H1 (cell line): ENCODE data around the gene EXOC2. TPM values are rescaled to one million over a fixed set of nuclear protein-coding genes. Genes with fewer than 3 reads are reported as not detected.

Experiments
- CTCF ChIA-PET: fragments of 300-600 bp; sonication (Branson Sonifier 250); formaldehyde crosslinking; loops from one replicate; lab custom pipeline; 2021; ENCODE audit not compliant: partially characterized antibody; lab: Charles Lee
- POLR2A ChIA-PET: fragments of 300-600 bp; sonication (Branson Sonifier 250); formaldehyde crosslinking; loops from one replicate; lab custom pipeline; 2021; ENCODE audit warnings: inconsistent platforms; ENCODE audit not compliant: partially characterized antibody; lab: Charles Lee
- DNase-seq, 2 experiments: peaks; one replicate each; pipeline versions ENCODE4 v3.0.0 to v3.0.0-alpha.2; 2010 to 2022; ENCODE audit warnings: low spot score in 2 of 2, low read depth in 1 of 2, mixed read lengths in 1 of 2
- FAIRE-seq: peaks from 2 replicates; lab custom pipeline; 2011; peaks lifted over from hg19 to GRCh38; lab: Jason Lieb, UNC
- H2AFZ ChIP-seq: 2 replicates; pipeline ENCODE4 v1.8.1; 2012; ENCODE audit warnings: low read length, inconsistent platforms
- H2AK5ac ChIP-seq: 2 replicates; pipeline ENCODE4 v1.6.1; 2013; ENCODE audit warnings: low read depth, low read length
- H2BK120ac ChIP-seq: replicated peaks from 2 replicates; pipeline ENCODE3; 2013; ENCODE audit warnings: low read depth, low read length, inconsistent platforms
- H2BK12ac ChIP-seq: 2 replicates; pipeline ENCODE4 v1.6.1; 2013; ENCODE audit warnings: low read depth, low read length
- H2BK15ac ChIP-seq: 2 replicates; pipeline ENCODE4 v1.6.1; 2013; ENCODE audit warnings: low read length
- H2BK20ac ChIP-seq: 2 replicates; pipeline ENCODE4 v1.6.1; 2013; ENCODE audit warnings: low read length
- H2BK5ac ChIP-seq: 2 replicates; pipeline ENCODE4 v1.6.1; 2013; ENCODE audit warnings: low read depth, low read length
- H3K14ac ChIP-seq: 2 replicates; pipeline ENCODE4 v1.6.1; 2013; ENCODE audit warnings: inconsistent platforms; ENCODE audit not compliant: insufficient read length
- H3K18ac ChIP-seq: 2 replicates; pipeline ENCODE4 v1.6.1; 2013; ENCODE audit warnings: low read length; ENCODE audit errors: extremely low read depth
- H3K23ac ChIP-seq: 2 replicates; pipeline ENCODE4 v1.6.1; 2013; ENCODE audit warnings: inconsistent platforms; ENCODE audit not compliant: insufficient read length
- H3K23me2 ChIP-seq: 2 replicates; pipeline ENCODE4 v1.6.1; 2013; ENCODE audit warnings: low read depth, low read length
- H3K27ac ChIP-seq: 2 replicates; pipeline ENCODE4 v1.6.1; 2011; ENCODE audit warnings: low read depth, low read length, inconsistent platforms
- H3K27me3 ChIP-seq, 4 experiments: replicated peaks in 1 of 4; 1 replicate in 1 of 4; 2 replicates in 3 of 4; pipeline versions ENCODE4 v1.6.1 to v1.8.1; 2011 to 2013; ENCODE audit warnings: low read length in 3 of 4, mild to moderate bottlenecking in 3 of 4, inconsistent platforms in 2 of 4, mixed read lengths in 2 of 4, moderate library complexity in 1 of 4; ENCODE audit not compliant: control insufficient read depth in 3 of 4, insufficient read depth in 3 of 4; ENCODE audit errors: extremely low read depth in 1 of 4
- H3K36me3 ChIP-seq, 4 experiments: 2 replicates each; pipeline versions ENCODE4 v1.6.1 to v1.8.1; 2011 to 2013; ENCODE audit warnings: mild to moderate bottlenecking in 4 of 4, low read length in 3 of 4, moderate library complexity in 2 of 4, control low read depth in 1 of 4, inconsistent platforms in 1 of 4; ENCODE audit not compliant: insufficient read depth in 4 of 4, control insufficient read depth in 2 of 4
- H3K4ac ChIP-seq: replicated peaks from 2 replicates; pipeline ENCODE3; 2013; ENCODE audit warnings: low read length, low read depth, mixed read lengths, inconsistent platforms; ENCODE audit not compliant: insufficient read length
- H3K4me1 ChIP-seq, 4 experiments: replicated peaks in 1 of 4; 1 replicate in 1 of 4; 2 replicates in 3 of 4; pipeline versions ENCODE4 v1.6.1 to v1.8.1; 2011 to 2013; ENCODE audit warnings: low read length in 3 of 4, inconsistent platforms in 2 of 4, mixed read lengths in 1 of 4; ENCODE audit not compliant: insufficient read depth in 4 of 4, control insufficient read depth in 3 of 4
- H3K4me2 ChIP-seq, 2 experiments: 2 replicates each; pipeline versions ENCODE4 v1.6.1 to v1.8.1; 2011 to 2013; ENCODE audit warnings: low read depth in 2 of 2, low read length in 2 of 2, control low read depth in 1 of 2, inconsistent platforms in 1 of 2, mild to moderate bottlenecking in 1 of 2; ENCODE audit not compliant: insufficient read depth in 1 of 2
- H3K4me3 ChIP-seq, 4 experiments: fragments of 200-600, 300-600 bp in 1 of 4; sonication (generic), shearing (Covaris generic), sonication (Bioruptor Twin) in 1 of 4; 2 replicates each; pipeline versions ENCODE4 v1.5.1 to v1.8.1; 2011 to 2016; ENCODE audit warnings: low read length in 4 of 4, low read depth in 3 of 4, control low read depth in 2 of 4, inconsistent platforms in 2 of 4, mild to moderate bottlenecking in 2 of 4, mixed read lengths in 1 of 4, moderate library complexity in 1 of 4; ENCODE audit not compliant: insufficient read depth in 2 of 4; ENCODE audit errors: extremely low read depth in 1 of 4
- H3K56ac ChIP-seq: replicated peaks from 2 replicates; pipeline ENCODE3; 2013; ENCODE audit warnings: low read depth, mild to moderate bottlenecking, mixed read lengths, low read length, inconsistent platforms; ENCODE audit not compliant: insufficient read length
- H3K79me1 ChIP-seq: 2 replicates; pipeline ENCODE4 v1.6.1; 2013; ENCODE audit warnings: low read depth, low read length, control low read depth
- H3K79me2 ChIP-seq, 2 experiments: 2 replicates each; pipeline versions ENCODE4 v1.6.1 to v1.8.1; 2012 to 2013; ENCODE audit warnings: low read length in 2 of 2, mild to moderate bottlenecking in 2 of 2, inconsistent platforms in 1 of 2; ENCODE audit not compliant: insufficient read depth in 2 of 2, control insufficient read depth in 1 of 2
- H3K9ac ChIP-seq, 4 experiments: replicated peaks in 1 of 4; 1 replicate in 1 of 4; 2 replicates in 3 of 4; pipeline versions ENCODE4 v1.6.1 to v1.8.1; 2011 to 2013; ENCODE audit warnings: low read depth in 3 of 4, low read length in 3 of 4, control low read depth in 2 of 4, mild to moderate bottlenecking in 2 of 4, moderate library complexity in 2 of 4, inconsistent platforms in 1 of 4; ENCODE audit errors: extremely low read depth in 1 of 4
- H3K9me3 ChIP-seq, 2 experiments: 2 replicates each; pipeline versions ENCODE4 v1.6.1 to v1.8.1; 2012 to 2013; ENCODE audit warnings: mild to moderate bottlenecking in 2 of 2, moderate library complexity in 2 of 2, control low read depth in 1 of 2, inconsistent platforms in 1 of 2, low read depth in 1 of 2, low read length in 1 of 2, mixed read lengths in 1 of 2; ENCODE audit not compliant: insufficient read depth in 2 of 2
- H4K20me1 ChIP-seq, 2 experiments: replicated peaks in 1 of 2; 2 replicates each; pipeline versions ENCODE3 to v1.8.1; 2011 to 2013; ENCODE audit warnings: inconsistent platforms in 2 of 2, low read length in 2 of 2, mild to moderate bottlenecking in 1 of 2; ENCODE audit not compliant: insufficient read depth in 2 of 2, control insufficient read depth in 1 of 2
- H4K5ac ChIP-seq: 2 replicates; pipeline ENCODE4 v1.6.1; 2013; ENCODE audit warnings: low read length, low read depth, mixed read lengths, inconsistent platforms; ENCODE audit not compliant: insufficient read length
- H4K8ac ChIP-seq: 2 replicates; pipeline ENCODE4 v1.8.0; 2013; ENCODE audit warnings: mild to moderate bottlenecking, moderate library complexity, low read length, inconsistent platforms; ENCODE audit not compliant: insufficient read depth; ENCODE audit errors: extremely low read depth
- H4K91ac ChIP-seq: replicated peaks from 2 replicates; pipeline ENCODE3; 2013; ENCODE audit warnings: low read length, mixed read lengths, inconsistent platforms; ENCODE audit not compliant: insufficient read length
- CBX5 ChIP-seq: fragments of 300-800, 300-1000 bp; sonication (generic); IDR thresholded peaks from 2 replicates; pipeline ENCODE4 v1.7.1; 2016; ENCODE audit warnings: antibody characterized with exemption, low read length, low read depth
- EGR1 ChIP-seq: IDR thresholded peaks from 2 replicates; pipeline ENCODE4 v1.6.1; 2011; ENCODE audit warnings: low read depth, low read length, borderline replicate concordance
- FOSL1 ChIP-seq: IDR thresholded peaks from 2 replicates; pipeline ENCODE4 v1.6.1; 2011; ENCODE audit warnings: mild to moderate bottlenecking, low read depth, low read length, moderate library complexity; ENCODE audit not compliant: insufficient read depth
- HDAC2 ChIP-seq, 2 experiments: fragments of 300-600 bp in 1 of 2; sonication (generic) in 1 of 2; IDR thresholded peaks; 2 replicates each; pipeline ENCODE4 v1.6.1; 2011 to 2012; ENCODE audit warnings: low read depth in 2 of 2, low read length in 2 of 2, mild to moderate bottlenecking in 2 of 2, moderate library complexity in 2 of 2, borderline replicate concordance in 1 of 2, inconsistent platforms in 1 of 2
- HDAC6 ChIP-seq: IDR thresholded peaks from one replicate; pipeline ENCODE4 v1.7.1; 2012; ENCODE audit warnings: low read depth, mild to moderate bottlenecking, inconsistent platforms, low read length, moderate library complexity
- KDM1A ChIP-seq: fragments of 200-600, 300-600 bp; sonication (generic); IDR thresholded peaks from 2 replicates; pipeline ENCODE4 v1.7.1; 2016; ENCODE audit warnings: mild to moderate bottlenecking, low read length, borderline replicate concordance
- PHF8 ChIP-seq: fragments of 200-600 bp; sonication (generic); conservative IDR thresholded peaks from 2 replicates; pipeline ENCODE4 v1.7.1; 2012; ENCODE audit warnings: low read depth, mild to moderate bottlenecking, inconsistent platforms, low read length, moderate library complexity
- POU5F1 ChIP-seq: IDR thresholded peaks from 2 replicates; pipeline ENCODE4 v1.6.1; 2011; ENCODE audit warnings: low read depth, mild to moderate bottlenecking, low read length, moderate library complexity
- RFX5 ChIP-seq: IDR thresholded peaks from 2 replicates; pipeline ENCODE4 v1.6.1; 2011; ENCODE audit warnings: low read depth, low read length, improper control_type of control experiment, borderline replicate concordance
- SIN3A ChIP-seq, 2 experiments: IDR thresholded peaks in 1 of 2; conservative IDR thresholded peaks in 1 of 2; 2 replicates each; pipeline ENCODE4 v1.6.1; 2011 to 2012; ENCODE audit warnings: low read length in 2 of 2, improper control_type of control experiment in 1 of 2, low read depth in 1 of 2, mild to moderate bottlenecking in 1 of 2
- SIX5 ChIP-seq: IDR thresholded peaks from 2 replicates; pipeline ENCODE4 v1.6.1; 2011; ENCODE audit warnings: mild to moderate bottlenecking, low read depth, low read length
- TCF12 ChIP-seq: IDR thresholded peaks from 2 replicates; pipeline ENCODE4 v1.6.1; 2011; ENCODE audit warnings: low read depth, mild to moderate bottlenecking, low read length
- TEAD4 ChIP-seq: IDR thresholded peaks from 2 replicates; pipeline ENCODE4 v1.6.1; 2012; ENCODE audit warnings: low read depth, low read length, inconsistent platforms, mixed read lengths
- ZNF274 ChIP-seq: IDR thresholded peaks from 2 replicates; pipeline ENCODE4 v1.7.0; 2012; ENCODE audit warnings: low read length, borderline replicate concordance; ENCODE audit errors: extremely low read depth
- WGBS, 2 experiments: shearing (Covaris generic) in 1 of 2; methylation state at CpG; one replicate each; pipeline versions ENCODE4 v1.1.6 to v1.1.7; 2013 to 2015; ENCODE audit warnings: low lambda C conversion rate in 2 of 2, mixed read lengths in 2 of 2, inconsistent platforms in 1 of 2, low coverage in 1 of 2, missing lambda C conversion rate in 1 of 2; ENCODE audit not compliant: insufficient replicate concordance in 2 of 2, insufficient coverage in 1 of 2, insufficient read length in 1 of 2; ENCODE audit errors: extremely low coverage in 1 of 2, missing lambda C conversion rate in 1 of 2; 5-methylcytosine and 5-hydroxymethylcytosine counted together
- polyA plus RNA-seq, 7 experiments: library from polyadenylated mRNA; depleted of rRNA in 3 of 7; stranded (reverse) in 5 of 7; unstranded in 2 of 7; fragments of >200 nt in 5 of 7; fragments of 200-250 nt in 2 of 7; gene quantifications; 1 replicate in 5 of 7; 2 replicates in 1 of 7; 4 replicates in 1 of 7; pipeline versions ENCODE4 v1.2.1 to v1.2.3, GENCODE V29; 2011 to 2013; ENCODE audit warnings: missing spikeins in 2 of 7, mixed read lengths in 2 of 7
- total RNA-seq: library from RNA; stranded (reverse); fragmentation: NEBNext Ultra II Directional; extraction: Animal tissue kit (Norgen Biotek cat#: 25700); gene quantifications from 2 replicates; pipeline ENCODE4 v1.2.1, GENCODE V29; 2021

EXOC2 gene
- total and polyA plus RNA-seq, 2 of the 8 experiments (the other 6 are each of a cell fraction or from before 2014, with no cell fraction given), result 25.5 to 44.4 TPM

- Histone ChIP-seq H2BK20ac (no peak overlapping the region), H4K5ac (no peak overlapping the region), H4K20me1 (no peaks in the 10 kb centered on the region), H3K79me2 (no peaks in the 10 kb centered on the region), H3K4me2 (no peak overlapping the region), H3K27me3 (no peaks in the 10 kb centered on the region), H2BK15ac (no peak overlapping the region), H3K4me1 (no peaks in the 10 kb centered on the region), H3K14ac (no peak overlapping the region), H4K91ac (no peak overlapping the region), H3K27ac (no peak overlapping the region), H2BK120ac (no peak overlapping the region), H3K4me3 (no peak overlapping the region), H3K36me3 (no peaks in the 10 kb centered on the region), H4K8ac (no peak overlapping the region), H2BK5ac (0 out of 2 replicates have a peak overlapping the region, but pooled peaks have one; percentile 26), H3K9ac (no peak overlapping the region), H3K79me1 (no peaks in the 10 kb centered on the region), H3K23ac (no peak overlapping the region), H2BK12ac (no peak overlapping the region), H3K56ac (no peak overlapping the region), H2AK5ac (no peak overlapping the region), H3K23me2 (no peaks in the 10 kb centered on the region), H3K9me3 (no peaks in the 10 kb centered on the region; a peak in 1 of 4 replicates), H3K18ac (no peak overlapping the region), H3K4ac (no peak overlapping the region), H2AFZ (no peak overlapping the region)
- DNase-seq (no peak), FAIRE-seq (no peak)
- ChIA-PET CTCF (interaction anchor here (0.5 to 1.0 kb wide), 2 partner anchors 142 to 287 kb away, joined by 3 read pairs; no protein-coding TSS in a partner anchor), POLR2A (interaction anchor here (1.3 kb wide), 1 partner anchor 10 kb away, joined by 3 read pairs; no protein-coding TSS in a partner anchor)
- no peak for TF ChIP-seq SIN3A (conservative IDR thresholded peaks at IDR 0.05 in 1 of 2, IDR thresholded peaks at IDR 0.05 in 1 of 2; ENCODE audit: low read depth in 1 of 2, low read length in 2 of 2)
- TF ChIP-seq POU5F1, result no peak
- no peak for TF ChIP-seq EGR1
- no peak for TF ChIP-seq HDAC2 (IDR thresholded peaks at IDR 0.05; ENCODE audit: borderline replicate concordance in 1 of 2, low read depth in 2 of 2, low read length in 2 of 2)
- TF ChIP-seq KDM1A, result no peak
- TF ChIP-seq FOSL1, result no peak
- TF ChIP-seq SIX5, result no peak
- TF ChIP-seq HDAC6, result no peak
- no peak for TF ChIP-seq PHF8
- TF ChIP-seq ZNF274, result no peak
- no peak for TF ChIP-seq RFX5
- TF ChIP-seq TEAD4, result no peak
- TF ChIP-seq TCF12, result no peak
- TF ChIP-seq CBX5, result no peak
- 79% methylated on average over 14 of the region's 14 CpGs; no CpG with 5 or more reads in 1 of the 2 experiments for WGBS, 2 experiments
Observed at GRCh38 chr6:475314-475713, 217.6 kb downstream of the EXOC2 start.
